GM19372 (cell line): ENCODE measurements around the gene PRUNE1.

Experiments used
- ATAC-seq: cut with Tn5 transposase; IDR thresholded peaks from one replicate; pipeline ENCODE4 v1.9.1; 2021; ENCODE audit warnings: mild to moderate bottlenecking, low read depth, moderate library complexity; ENCODE audit not compliant: unreplicated experiment

The PRUNE1 gene, protein sequence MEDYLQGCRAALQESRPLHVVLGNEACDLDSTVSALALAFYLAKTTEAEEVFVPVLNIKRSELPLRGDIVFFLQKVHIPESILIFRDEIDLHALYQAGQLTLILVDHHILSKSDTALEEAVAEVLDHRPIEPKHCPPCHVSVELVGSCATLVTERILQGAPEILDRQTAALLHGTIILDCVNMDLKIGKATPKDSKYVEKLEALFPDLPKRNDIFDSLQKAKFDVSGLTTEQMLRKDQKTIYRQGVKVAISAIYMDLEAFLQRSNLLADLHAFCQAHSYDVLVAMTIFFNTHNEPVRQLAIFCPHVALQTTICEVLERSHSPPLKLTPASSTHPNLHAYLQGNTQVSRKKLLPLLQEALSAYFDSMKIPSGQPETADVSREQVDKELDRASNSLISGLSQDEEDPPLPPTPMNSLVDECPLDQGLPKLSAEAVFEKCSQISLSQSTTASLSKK

DNA sequence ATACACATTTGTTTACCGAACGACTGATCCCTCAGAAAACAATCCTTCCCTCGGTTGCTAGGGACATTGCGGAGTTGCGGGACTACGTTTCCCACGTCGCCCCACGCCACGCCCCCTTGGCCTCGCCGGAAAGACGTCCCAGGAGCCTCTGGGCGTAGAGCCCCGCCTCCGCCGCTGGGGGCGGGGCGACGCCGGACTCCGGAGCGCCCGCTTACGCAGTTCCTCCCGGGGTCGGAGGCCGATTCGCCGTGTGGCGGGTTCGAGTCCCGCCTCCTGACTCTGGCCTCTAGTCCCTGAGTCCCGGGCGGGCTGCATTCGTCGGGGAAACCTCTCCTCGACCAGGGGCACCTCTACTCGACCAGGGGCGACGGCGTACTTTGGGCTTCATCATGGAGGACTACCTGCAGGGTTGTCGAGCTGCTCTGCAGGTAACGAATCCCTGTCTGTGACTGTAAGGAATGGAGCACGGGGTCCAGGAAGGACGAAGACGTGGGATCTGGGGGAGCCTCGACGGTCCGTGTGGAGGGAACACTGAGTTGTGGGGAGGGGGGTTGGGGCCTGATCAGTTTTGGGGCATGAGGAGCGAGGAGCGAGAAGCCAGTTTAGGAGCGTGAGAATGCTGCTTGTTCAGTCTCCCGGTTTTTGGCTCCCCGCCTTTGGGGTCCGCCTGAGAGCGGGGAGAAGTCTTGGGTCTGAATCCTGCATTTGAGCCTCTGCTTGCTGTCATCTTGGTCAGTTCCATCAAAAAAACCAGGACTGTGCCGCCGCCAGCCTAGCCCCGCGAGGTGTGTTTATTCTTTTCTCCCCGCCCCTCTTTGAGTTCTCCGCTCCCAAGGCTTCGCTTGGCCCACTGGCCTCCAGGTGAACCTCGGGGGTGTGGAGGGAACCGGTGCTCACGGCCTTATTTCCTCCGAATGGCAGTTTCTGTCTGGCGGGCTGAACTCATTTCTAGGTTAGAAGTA lies at the start of gene PRUNE1:
PRUNE1 (plus strand) TSS at position 206 of the 962 bp plus-strand sequence; CDS start at position 390, 184 bp downstream.
- peak; percentile 86 for ATAC-seq

DNA sequence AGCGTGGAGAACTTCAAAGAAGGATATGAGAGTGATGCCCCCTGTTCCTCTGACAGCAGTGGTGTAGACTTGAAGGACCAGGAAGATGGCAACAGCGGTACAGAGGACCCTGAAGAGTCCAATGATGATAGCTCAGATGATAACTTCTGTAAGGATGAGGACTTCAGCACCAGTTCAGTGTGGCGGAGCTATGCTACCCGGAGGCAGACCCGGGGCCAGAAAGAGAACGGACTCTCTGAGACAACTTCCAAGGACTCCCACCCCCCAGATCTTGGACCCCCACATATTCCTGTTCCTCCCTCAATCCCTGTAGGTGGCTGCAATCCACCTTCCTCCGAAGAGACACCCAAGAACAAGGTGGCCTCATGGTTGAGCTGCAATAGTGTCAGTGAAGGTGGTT lies 47.6 kb upstream of the PRUNE1 start:
- ATAC-seq, result no peak

DNA sequence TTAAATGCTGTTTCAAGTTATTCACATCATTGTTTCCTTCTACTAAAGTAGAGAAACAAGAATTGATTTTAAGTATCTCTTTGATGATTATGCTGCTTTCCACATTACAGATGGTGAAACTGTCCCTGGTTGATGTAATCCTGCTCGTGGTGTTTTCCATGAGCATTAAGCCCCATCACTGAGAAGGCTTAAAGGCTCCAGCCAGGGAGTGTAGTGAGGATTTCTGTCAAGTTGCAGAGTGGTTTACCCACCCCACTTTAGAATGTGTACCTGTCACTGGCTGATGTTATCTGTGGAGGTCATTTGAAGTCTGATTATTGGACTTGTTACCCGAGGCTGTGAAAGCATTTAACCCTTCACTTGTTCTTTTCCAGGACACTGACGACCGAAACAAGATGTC lies 46.5 kb upstream of the PRUNE1 start:
- ATAC-seq, result no peak

DNA sequence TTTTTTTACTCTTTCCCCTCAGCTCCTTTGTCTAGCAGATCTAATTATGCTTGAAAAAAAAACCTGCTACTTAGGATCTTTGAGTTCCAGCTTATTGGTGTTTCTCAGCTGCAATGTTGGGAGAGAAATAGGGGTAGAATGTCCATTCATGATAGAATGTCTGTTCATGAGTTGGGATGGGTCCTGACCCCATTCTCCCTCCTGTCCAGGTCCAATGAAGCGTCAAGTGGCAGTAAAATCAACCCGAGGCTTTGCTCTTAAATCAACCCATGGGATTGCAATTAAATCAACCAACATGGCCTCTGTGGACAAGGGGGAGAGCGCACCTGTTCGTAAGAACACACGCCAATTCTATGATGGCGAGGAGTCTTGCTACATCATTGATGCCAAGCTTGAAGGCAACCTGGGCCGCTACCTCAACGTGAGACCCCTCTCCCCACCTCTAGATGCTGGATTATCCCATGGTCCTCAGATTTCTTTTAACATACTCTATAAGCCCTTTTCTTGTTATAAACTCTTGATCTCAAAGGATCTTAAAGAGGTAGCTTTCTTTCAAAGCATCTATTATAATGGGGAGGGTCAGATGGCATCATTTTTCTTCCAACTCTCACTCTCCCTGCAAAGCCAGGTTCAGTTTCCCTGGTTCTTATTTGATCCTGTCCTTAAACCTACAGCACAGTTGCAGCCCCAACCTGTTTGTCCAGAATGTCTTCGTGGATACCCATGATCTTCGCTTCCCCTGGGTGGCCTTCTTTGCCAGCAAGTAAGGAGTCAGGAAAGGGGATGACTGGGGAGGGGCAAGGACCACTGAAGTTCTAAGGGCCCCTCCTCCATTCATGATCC lies 44.7 kb upstream of the PRUNE1 start:
- ATAC-seq, result no peak

DNA sequence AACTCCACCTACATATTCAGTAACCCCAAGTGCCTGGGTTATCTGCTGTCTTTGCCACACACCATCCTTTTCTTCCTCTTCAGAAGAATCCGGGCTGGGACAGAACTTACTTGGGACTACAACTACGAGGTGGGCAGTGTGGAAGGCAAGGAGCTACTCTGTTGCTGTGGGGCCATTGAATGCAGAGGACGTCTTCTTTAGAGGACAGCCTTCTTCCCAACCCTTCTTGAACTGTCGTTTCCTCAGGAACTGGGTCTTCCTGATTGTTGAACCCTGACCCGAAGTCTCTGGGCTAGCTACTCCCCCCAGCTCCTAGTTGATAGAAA lies 44.1 kb upstream of the PRUNE1 start:
- no peak for ATAC-seq

DNA sequence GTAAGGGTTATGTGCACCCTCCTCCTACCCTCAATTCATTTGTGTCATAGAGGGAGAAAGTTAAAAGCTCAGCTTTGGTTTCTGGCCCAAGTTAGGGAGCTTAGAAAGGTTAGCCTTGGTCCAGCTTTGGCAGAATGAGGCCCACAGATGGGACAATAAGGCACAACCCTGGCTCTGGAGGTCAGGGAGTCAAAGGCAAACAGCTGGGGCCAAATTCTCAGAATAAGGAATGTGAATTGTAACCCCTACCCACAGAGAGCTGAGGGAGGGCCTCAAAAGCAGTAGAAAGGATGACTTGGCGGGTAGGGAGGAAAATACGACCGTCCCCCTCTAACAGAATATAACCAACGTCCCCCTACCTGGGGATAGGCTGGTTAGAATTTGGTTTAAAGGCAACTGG lies 42.6 kb upstream of the PRUNE1 start:
- no peak for ATAC-seq

DNA sequence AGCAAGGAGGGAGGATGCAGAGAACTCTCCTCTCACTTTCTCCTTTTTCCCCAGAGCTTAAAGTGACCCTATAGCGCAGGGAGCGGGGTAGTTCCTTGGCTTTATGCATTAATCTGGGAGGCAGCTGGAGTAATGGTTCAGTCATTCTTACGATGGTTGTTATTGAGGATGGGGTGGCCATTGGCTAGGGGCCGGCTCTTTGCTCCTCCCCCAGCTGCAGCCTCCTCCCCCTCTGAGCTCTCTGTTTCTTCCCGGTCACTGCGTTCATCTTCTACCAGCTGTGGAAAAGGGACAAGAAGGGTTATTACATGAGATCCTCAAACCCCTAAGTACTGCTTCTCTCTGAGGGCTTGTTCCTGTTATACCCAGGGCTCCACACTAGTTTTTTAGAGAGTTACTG lies 42.2 kb upstream of the PRUNE1 start:
- ATAC-seq, result no peak

DNA sequence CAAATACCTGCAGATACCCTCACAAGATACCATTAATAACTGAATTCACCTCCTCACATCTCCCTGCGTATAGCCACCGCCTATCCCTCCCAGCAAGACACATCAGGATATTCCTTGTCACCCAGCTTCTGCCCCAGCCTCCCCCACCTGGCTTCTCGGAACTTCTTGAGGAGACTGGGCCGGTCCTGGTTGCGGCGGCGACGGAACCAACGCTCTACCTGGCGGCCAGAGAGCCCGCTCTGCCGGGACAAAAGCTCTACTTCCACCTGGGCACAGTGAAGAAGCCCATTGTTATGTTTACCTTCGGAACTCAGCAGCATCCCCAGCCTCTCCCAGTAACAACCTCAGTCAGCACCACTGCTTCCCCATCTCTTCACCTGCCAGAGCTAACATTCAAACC lies 40.3 kb upstream of the PRUNE1 start:
- no peak for ATAC-seq

DNA sequence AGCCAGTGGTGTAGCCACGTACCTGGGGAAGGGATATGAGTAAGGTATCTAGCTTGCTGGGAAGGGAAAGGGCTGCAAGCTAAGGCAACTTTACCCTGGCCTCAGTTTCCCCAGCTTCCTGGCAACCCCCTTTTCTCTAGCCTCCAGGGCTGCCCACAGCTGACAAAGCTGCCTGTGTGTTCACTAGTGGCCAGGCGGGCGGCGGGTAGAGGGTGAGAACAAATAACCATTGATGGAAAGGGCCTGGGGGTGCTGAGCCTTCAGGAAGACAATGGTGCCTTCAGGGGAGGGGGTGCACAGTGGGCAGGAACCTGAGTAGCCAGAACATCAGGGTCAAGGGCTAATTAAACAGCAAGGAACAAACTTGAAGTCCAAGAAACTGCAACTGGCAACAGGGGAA lies 39.8 kb upstream of the PRUNE1 start:
- no peak for ATAC-seq

DNA sequence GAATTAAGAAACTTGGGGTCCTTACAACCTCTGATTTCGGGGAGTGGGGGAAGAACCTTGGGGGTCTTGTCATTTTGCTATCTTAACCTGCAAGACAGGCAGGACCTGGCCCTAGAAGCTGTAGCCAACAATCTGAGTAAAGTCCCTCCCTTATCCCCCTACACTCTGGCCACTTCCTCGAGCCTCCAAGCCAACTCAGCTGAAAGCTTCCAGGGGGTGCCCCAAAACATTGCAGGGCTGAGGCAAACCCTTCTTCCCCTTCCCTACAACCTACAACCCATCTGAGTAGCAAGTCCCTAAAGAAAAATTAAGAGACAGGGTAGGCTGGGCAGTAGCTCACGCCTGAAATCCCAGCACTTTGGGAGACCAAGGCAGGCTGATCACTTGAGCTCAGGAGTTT lies 38.6 kb upstream of the PRUNE1 start:
- ATAC-seq, result no peak

DNA sequence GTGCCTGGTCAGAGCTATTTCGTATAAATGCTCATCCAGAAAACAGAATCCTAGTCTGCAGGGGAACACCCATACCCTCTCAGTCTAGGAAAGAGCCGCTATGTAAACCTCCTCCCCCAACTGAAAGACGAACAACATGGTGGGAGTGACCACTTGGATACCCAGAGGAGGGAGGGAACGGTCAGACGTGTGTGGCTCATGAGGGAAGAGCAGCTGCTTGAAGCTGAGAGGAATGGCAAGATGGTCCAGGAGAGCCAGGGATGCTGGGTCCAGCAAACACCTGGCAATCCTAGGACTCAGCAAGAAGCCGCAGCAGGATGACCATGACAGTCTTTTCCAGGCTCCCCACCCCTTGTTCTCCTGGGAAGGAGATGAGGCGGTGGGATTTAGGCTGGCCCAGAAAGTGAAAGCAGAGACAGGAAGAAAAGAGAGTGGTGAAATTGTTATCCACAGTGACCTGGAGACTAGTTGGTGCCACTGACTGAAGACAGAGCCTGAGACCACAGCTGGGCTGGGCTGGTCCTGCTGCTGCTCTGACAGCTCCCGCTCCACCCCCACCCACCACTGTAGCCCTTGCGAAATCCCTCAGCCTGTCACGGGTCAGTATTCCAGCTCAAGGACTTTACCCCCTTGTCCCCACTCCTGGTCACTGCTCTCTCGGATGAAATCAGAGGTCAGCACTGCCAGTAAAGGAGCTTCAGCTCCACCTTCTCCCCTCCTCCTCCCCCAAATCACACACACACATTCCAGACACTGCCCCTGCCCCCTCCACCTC lies 37.3 kb upstream of the PRUNE1 start:
- ATAC-seq, result no peak

DNA sequence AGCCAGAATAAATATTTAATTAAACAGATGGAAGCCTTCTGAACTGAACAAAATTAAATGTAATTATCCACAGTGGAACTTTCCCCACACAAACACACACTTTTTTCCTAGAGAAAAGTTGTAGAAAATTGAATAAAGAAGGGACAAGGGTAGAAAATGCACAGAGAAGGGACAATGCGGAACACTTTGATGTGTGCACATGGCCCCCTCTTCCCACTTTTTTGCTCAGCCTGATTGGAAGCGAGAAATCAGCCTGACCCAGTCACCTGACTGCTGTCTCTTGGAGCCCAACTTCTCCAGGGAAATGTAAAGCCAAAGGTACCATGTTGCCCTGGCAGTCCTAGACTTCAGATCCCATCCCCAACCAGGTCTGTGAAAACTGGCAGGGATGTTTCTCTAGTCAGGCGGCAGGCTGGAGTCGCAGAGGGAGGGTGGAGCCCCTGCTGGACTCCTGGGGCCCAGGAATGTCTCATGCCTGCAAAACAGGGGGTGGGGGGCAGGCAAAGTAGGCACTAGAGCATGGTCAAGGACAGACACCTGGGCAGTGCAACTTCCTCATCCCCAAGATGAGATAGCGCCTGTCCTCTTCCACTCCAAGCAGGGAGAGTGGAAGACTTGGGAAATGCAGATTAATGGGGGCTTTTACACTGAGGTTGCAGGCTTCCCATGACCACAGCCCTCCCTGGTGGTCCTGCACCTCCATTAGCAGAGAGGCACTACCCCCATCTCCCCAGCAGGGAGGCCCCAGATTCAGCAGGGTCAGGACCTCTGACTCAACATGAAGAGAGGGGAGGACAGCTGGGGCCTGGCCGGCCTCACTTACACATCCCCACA lies 36.4 kb upstream of the PRUNE1 start:
- ATAC-seq, result no peak

DNA sequence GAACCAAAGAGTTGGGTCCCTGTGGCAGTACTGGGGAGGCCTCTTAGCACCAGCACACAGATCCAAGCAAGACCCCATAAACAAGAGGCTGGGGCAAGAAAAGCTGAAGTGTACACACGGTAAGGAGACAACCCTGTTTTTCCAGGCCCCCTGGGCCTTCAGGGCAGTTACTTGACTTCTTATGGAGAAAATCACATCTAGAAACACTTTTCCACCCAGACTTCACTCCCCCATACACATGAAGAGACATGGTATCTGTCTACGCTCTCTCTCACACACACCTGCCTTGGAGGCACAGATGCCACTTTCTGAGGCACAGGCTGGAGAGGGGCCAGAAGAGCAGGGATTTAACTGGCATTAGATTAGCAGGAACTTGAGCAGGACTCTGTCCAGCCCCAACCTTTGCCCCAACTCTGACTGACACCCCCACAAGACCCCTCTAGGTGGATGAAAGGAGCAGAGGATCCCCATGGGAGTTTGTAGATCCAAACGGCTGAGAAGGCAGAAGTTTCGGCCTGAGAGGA lies 35.8 kb upstream of the PRUNE1 start:
- no peak for ATAC-seq

DNA sequence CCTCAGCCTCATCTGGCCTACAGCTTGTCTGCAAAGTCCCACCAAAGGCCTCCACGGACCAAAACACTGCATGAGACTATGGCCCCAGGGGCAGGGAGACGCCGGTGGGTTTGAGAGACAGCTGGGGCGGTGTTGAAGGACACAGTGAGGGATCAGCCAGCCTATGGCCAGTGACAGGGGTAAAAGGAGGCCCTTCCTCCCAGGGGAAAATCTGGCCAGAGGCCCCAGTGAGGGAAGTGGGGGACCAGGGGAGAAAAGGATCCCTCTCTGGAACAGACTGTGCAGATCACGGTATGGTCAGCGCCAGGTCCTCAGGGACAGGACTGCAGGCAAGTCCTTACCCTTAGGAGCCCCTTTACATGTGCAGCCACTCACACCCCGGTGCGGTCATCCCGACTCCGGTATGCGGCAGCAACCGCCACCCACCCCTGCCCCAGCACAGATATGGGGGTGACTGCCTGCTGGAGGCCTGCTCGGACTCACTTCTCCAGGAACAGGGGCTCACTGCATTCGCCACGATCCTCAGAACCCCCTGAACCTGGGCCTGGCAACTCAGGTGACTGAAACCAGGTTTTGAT lies 34.9 kb upstream of the PRUNE1 start:
- ATAC-seq, result no peak

DNA sequence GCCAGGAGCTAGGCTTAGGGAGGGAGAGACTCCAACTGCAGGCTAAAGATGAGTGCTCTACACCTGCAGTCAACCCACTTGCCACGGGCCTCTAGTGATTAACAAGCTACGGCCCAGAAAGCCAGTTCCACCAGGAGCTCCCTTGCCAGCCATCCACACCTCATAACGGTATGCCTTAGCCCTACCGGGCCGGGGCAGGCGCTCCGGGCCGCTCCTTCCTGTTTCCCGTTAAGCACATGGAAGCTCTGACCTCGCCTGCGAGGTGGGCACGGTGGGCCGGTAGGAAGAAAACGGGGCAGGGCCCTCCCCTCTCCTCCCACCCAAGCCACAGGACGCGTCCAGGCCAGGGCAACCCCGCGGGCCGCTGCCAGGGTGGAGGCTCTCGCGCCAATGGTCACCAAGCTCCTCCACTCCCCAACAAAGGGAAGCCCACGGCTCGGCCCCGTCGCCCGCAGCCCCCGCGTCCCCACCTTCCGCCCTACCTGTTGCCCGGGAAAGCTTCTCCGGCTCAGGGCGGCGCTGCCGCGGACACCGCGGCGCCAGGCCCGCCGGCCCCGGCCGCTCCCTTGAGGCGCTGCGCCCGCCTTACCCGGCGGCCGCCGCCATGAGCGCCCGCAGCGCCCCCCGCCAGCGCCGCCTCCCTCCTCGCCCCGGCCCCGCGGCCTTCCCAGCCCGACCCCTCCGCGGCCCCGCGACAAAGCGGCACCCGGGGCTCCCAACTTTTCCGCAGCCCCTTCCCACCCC lies 34.2 kb upstream of the PRUNE1 start:
- ATAC-seq, result peak; percentile 35

DNA sequence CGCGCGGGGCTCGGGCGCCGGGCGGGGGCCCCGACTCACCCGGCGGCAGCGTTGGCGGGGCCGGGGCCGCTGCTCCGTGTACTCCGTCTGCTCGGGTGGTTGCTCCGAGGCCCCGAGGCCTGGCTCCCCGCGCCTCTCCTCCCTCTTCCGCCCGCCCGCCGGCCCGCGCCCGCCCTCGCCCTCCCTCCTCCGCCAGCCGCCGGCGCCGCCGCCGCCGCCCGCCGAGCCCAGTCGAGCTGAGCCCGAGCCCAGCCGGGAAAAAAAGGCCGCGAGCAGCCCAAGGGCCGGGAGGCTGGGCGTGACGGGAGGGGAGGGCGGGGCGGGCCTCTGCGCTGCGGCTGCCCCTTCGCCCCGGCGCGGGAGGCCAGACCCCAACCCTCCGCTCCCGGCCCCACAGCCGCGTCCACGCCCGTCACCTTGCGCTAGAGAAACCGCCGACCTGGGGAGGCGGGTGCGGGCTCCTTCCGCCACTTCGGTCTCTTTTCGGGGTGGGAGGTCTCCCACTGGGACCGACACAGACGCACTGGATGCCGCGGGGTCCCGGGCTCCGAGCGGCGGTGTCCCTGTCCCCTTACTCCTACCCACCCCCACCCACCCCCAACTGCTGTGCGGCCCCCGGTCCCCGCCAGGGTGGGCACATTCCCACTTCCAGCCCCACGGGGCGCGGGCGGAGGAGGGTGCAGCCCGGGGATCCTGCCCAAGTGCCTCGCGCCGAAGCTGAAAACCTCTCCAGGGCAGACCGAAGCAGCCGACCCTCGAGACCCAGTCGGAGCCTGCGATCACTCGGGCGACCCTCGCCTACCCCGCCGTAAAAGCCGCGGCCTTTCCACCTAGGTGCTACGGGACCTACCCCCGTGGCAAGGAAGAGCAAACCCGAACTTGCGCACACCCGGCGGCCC lies 33.4 kb upstream of the PRUNE1 start, which contains the start of gene CERS2:
CERS2 (minus strand) TSS at position 256 of the 899 bp plus-strand sequence. CDS start 5,745 bp downstream, outside the sequence.
- peak; percentile 53 for ATAC-seq

DNA sequence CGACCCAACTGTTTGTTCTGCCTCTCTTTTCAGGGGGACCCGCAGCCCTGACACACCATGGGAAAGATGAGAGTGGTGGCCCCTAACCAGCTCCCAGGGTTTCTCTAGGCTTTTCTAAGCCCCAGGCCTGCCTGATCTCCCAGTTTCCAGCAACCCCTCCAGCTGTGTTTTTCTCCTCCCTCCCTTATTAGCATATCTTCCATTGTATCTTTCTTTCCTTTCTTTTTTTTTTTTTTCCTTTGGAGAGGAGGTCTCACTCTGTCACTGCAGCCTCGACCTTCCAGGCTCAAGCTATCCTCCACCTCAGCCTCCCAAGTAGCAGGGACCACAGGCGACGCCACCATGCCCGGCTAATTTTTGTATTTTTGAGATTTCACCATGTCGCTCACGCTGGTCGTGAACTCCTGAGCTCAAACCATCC lies 31.8 kb upstream of the PRUNE1 start:
- ATAC-seq, result no peak
